B cell (primary cell): ENCODE data around the gene IGF2BP3.

Experiments
- CTCF ChIP-seq: fragments of 200-600 bp; IDR thresholded peaks from one replicate; pipeline ENCODE4 v1.8.0; 2022; ENCODE audit warnings: antibody characterized with exemption, mild to moderate bottlenecking
- EZH2 ChIP-seq: IDR thresholded peaks from 2 replicates; pipeline ENCODE4 v1.6.1; 2012; ENCODE audit warnings: borderline replicate concordance, low read depth, mild to moderate bottlenecking, moderate library complexity, low read length; ENCODE audit not compliant: insufficient read depth, poor library complexity, severe bottlenecking

DNA sequence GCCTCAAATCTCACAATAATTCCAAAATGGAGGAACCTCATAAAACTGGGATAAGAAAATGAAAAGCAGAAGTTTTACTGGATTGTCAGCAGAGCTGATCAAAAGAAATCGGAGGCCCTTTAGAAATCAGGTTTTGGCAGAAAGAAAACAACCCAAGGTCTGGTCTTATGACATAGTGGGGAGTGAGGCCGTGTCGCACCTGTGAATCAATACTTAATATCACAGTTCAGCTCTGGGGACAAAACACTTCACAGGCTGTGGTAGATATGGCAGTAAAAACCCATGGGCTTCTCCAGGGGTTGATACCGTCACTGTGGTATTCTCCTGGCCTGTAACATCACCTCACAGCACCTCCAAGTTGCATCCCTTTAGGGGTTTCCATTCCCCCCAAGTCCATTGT lies 177.7 kb downstream of the IGF2BP3 start:
- no peak for TF ChIP-seq CTCF
- no peak for TF ChIP-seq EZH2
